Activated CD4-positive, CD25-positive, alpha-beta regulatory T cell (primary cell): Measurements from ENCODE around the gene CSF3.

Experiments
- DNase-seq, 4 experiments: peaks; one replicate each; lab custom pipeline; 2025; lab: John Stamatoyannopoulos, UW

Gene CSF3, protein sequence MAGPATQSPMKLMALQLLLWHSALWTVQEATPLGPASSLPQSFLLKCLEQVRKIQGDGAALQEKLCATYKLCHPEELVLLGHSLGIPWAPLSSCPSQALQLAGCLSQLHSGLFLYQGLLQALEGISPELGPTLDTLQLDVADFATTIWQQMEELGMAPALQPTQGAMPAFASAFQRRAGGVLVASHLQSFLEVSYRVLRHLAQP

GRCh38 chr17:40015005-40015997 lies at the start of gene CSF3:
TSS of gene CSF3 (plus strand) at chr17:40015440. CDS start at chr17:40015475, 35 bp downstream.
- no peak for DNase-seq

GRCh38 chr17:39966771-39967170 lies 48.5 kb upstream of the CSF3 start:
- DNase-seq = no peak

DNA sequence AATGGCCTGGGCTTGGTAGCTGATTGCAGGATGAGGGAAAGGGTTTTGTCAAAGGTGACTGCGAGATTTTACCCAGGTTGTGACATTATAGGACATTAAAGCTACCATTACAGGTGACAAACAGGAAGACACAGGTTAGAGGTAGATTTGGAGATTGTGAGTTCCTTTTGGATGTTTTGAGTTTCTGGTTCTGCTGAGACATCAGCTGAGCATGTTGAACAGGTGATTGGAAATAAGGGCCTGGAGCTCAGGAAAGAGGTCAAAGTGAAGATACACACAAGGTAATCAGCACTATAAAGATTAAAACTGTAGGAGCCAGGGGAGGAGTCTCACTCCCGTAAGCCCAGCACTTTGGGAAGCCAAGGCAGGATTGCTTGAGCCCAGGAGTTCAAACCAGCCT lies 46.5 kb upstream of the CSF3 start:
- no peak for DNase-seq

GRCh38 chr17:39969375-39969774 lies 45.9 kb upstream of the CSF3 start:
- DNase-seq = no peak

DNA sequence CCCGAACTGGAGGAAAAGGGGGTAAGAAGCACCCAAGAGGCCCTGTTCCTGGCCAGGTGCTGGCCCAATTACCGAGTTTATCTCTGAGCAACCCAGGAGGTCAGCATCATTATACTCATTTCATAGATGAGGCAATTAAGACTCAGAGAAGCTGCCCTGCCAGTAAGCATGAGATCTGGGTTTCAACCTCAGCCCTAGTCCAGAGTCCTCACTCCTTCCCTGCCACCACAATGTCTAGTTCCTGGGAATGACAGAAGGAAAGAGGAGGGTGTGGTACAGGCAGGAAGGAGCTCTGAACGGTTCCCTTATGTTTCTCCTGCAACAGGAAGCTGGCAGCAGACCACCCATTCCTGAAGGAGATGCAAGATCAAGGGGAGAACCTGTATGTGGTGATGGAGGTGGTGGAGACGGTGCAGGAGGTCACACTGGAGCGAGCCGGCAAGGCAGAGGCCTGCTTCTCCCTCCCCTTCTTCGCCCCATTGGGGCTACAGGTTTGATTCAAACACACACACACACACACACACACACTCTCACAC lies 45.0 kb upstream of the CSF3 start:
- no peak for DNase-seq

DNA sequence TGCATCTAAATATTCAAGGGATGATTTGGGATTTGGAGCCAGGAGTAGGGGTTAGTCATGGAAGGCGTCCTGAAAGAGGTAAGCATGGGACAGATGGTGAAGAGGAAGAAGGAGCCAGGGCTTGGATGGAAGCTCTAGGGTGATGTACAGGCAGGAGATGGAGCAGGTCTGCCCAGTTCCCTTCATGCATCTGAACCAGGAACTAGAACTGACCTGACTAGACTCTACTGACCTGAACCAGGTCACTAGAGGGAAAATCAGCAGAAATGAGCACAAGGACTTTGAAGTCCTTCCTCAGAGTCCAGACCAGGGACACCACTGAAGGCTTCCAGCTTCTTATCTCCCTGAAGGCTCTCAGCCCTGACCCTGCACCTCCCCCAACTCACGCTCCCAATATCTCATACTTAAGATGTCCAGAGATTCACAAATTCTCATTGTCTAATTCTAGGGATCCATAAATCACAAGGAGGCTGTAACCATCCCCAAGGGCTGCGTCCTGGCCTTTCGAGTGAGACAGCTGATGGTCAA lies 44.1 kb upstream of the CSF3 start:
- DNase-seq = no peak

DNA sequence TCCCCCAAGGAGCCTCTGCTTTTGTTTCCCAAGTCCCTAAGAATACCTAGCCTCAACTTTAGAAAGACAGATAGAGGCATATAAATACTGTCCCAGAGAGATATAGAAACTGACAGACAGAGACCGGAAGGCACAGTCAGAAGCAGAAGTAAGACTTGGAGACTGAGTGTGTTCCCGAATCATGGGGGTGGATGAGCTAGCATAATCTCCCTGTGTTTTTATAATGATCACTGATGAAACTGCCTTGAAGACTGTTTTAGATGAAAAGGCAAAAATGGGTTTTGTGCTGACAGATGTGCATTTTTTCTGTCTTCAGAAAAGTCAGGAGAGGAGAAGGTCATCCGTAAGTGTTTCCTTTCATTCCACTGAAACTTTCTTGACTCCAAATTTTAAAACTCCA lies 43.0 kb upstream of the CSF3 start:
- no peak for DNase-seq

- DNase-seq = no peak
Measured at GRCh38 chr17:39973496-39973895, 41.7 kb upstream of the CSF3 start.

GRCh38 chr17:39974433-39974832 lies 40.8 kb upstream of the CSF3 start:
- DNase-seq = no peak

GRCh38 chr17:39975801-39976200 lies 39.4 kb upstream of the CSF3 start:
- no peak for DNase-seq

DNA sequence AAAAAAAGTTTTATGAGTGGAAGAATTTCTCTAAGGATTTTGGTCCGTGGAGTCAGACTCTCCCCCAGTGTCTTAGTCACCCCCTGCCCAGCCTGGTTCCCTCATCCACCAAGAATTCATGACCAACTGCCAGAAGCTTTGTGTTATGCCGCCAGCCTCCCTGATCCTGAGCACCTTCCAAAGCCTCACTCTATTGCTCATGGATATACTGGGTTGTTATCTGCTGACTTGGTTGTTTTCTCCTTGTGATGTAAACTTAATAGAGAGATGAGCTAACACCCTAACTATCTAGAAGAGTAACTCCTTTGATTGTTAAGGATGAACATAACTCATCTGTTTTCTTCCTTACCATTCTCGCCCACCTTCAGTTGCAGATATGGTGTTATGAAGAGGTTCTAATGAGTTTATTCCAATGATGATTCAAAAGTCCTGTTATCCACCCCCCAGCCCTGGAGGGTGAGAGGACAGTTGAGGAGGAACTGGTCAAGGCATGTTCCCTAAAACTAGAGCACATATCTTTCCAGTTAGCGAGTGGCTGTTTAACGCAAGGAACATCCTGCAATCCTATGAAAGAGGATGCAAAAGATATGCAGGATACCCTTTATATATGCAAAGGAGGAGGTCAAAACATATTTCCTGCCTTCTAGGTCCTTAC lies 36.1 kb upstream of the CSF3 start:
- no peak for DNase-seq

DNA sequence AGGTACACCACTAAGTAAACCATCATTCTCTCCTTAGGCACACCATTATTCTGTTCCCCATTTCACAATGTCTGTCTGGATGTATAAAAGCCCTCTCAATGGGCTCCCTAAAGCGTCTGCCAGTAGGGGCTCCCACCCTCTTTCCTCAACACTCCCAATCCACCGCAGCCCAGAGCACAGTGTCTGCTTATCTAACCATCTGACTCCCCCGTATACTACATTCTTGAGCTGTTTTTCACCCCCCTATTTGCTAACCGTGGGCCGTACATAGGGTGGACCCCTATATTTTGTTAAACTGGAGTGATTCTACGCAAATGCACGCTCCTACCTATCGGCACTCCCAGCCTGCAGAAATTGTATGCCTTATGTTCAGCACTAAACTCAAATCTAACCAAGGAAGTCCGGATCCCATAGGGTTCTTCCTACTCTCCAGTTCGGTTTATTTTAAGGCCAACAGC lies 35.3 kb upstream of the CSF3 start:
- DNase-seq = no peak

DNA sequence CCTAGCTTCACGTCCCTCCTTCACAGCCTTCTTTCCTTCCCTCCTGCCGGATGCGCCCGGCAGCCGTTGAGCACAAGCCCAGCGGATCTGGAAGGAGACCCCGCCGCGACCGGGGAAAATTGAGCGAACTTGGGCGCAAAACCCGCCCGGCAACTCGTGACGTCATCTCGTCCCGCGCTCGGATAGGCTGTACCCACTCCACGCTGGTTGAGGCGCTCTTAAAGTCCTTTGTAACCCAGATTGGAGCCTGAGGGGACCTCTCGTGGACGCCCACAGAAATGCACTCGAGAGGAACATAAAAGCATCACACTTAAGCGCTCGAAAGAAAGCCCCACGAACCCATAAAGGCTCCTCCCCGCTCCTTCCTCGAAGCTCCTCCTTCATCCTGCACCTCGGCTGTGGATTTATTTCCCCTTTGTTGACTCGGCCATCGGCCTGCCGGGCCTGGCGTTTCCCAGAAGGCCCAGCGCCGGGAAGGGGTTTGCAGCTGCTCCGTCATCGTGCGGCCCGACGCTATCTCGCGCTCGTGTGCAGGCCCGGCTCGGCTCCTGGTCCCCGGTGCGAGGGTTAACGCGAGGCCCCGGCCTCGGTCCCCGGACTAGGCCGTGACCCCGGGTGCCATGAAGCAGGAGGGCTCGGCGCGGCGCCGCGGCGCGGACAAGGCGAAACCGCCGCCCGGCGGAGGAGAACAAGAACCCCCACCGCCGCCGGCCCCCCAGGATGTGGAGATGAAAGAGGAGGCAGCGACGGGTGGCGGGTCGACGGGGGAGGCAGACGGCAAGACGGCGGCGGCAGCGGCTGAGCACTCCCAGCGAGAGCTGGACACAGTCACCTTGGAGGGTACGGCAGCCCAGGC lies 34.7 kb upstream of the CSF3 start, which contains the start of gene PSMD3:
PSMD3 (plus strand) TSS at position 457 of the 856 bp plus-strand sequence; CDS start at position 621, 164 bp downstream.
- DNase-seq = peak; percentile 88 to 94 (median 93)

DNA sequence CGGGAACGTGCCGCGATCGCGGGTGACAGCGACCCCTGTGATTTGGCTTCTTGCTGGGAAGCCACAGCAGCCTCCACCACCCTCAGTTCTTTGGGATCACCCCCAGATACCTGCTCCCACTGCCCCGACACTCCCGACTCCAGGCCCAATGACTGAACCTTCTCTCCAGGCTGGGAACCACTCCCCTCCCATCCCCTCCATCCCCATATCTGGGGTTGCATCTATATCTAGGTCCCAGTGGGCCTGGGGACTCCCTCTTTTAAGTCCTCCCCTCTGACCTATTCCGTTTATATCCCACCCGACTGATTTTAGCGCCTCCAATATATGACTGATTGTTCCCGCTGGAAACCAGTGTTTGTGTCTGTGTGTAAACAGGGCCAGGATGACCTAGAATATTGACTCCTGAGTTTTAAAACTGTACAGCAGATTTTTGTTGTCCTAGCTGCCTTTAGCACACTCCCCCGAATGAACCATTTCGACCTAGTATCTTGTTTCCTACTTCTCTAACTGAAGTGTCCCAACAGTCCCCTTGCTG lies 34.0 kb upstream of the CSF3 start:
- DNase-seq = no peak

DNA sequence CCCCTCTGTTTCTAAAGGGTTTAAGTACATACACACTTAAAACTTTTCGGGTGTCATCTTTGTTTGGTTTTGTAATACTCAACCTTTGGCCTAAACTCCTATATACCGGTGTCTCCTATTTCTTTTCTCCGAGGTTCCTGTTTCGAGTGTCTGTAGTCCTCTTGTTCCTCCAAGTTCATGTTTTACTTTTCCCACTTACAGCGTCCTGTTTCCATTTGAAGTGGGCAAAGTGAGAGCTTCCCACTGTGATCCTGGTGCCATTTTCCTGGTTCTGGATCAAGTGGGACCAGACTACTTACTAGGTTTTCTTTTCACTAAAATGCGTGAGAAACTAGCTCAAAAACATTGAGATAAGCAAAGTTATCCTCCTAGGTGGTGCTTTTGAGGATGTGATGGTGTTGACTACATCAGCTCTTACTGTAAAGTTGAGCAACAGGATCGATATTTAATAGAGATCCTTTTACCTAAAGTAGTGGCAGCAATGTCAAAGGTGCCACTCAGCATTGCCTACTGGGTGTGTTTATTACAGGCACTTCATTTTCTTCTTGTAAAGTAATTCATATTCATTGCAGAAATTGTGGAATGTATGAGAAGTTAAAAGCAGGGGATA lies 33.4 kb upstream of the CSF3 start:
- no peak for DNase-seq

DNA sequence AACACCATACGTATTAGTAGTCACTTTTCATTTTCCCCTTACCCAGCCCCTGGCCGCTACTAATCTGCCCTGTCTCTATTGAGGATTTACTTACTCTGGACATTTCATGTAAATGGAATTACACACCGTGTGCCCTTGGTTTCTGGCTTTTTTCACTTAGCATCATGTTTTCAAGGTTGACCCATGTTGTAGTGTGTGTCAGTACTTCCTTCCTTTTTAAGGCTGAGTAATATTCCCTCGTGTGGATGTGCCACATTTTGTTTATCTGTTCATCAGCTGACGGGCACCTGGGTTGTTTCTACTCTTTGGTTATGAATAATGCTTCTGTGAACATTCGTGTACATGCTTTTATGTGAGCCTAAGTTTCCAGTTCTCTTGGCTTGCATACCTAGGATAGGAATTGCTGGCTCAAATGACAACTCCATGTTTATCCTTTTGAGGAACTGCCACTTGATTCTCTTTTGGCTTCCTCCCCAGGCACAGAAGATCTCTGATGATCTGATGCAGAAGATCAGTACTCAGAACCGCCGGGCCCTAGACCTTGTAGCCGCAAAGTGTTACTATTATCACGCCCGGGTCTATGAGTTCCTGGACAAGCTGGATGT lies 26.9 kb upstream of the CSF3 start:
- DNase-seq = no peak

GRCh38 chr17:39994448-39994847 lies 20.8 kb upstream of the CSF3 start:
- no peak for DNase-seq

- DNase-seq = no peak
Measured at GRCh38 chr17:39995438-39995837, 19.8 kb upstream of the CSF3 start.

DNA sequence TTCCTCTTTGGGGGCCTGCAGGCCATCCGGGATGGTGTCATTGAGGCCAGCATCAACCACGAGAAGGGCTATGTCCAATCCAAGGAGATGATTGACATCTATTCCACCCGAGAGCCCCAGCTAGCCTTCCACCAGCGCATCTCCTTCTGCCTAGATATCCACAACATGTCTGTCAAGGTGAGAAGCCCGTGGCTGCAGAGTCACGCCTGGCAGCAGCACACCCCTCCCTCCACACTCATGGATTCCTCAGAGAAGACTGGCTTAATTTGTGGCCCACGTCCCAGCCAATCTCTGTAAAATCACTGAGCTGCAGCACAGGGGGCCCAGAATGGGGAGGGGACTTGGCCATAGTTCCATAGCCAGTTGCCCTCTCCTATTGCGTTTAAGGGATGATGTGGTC lies 19.1 kb upstream of the CSF3 start:
- no peak for DNase-seq

DNA sequence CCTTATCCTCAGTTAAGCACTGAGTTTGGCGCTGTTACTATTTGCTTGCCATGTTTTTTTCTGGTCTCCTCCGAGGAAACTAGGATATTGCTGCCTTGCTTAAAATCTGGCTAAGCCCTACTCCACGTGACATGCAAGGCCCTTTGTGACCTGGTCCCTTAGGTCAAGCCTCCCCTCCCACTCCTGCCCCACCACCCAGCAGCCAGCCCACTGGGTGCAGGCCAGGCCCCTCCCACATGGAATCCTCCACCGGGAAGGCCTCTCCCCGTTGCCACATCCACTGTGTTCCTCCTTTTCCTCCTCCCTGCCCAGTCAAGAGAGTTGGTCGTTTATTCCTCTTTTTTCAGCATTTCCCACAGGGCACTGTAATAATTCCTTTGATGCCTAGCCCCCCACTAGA lies 18.4 kb upstream of the CSF3 start:
- no peak for DNase-seq
